CD4-positive, alpha-beta T cell treated with Interleukin-6 for 4 hours (primary cell): ENCODE data around the gene WDR59.

Source experiments
- DNase-seq: peaks from one replicate; pipeline ENCODE4 v3.0.0-alpha.2; 2020; ENCODE audit warnings: mixed read lengths

The WDR59 gene

DNA sequence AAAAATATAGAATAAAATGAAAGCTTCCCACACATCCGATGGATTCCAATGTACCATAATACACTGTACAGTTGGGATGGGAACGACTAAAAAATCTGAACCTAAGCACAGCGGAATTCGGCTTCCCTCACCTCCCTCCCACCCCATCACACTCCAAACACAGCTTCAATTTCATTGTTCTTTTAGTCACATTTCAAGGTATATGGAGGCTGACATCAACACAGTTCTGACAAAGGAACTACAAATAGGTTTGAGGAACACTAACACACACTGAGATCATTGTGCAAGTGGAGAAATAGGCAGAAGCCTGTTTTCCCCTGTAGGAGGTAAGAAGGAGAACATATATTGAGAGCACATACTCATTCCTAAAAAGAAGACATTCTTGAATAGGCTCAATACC, 85.1 kb downstream of the WDR59 start:
- no peak for DNase-seq

DNA sequence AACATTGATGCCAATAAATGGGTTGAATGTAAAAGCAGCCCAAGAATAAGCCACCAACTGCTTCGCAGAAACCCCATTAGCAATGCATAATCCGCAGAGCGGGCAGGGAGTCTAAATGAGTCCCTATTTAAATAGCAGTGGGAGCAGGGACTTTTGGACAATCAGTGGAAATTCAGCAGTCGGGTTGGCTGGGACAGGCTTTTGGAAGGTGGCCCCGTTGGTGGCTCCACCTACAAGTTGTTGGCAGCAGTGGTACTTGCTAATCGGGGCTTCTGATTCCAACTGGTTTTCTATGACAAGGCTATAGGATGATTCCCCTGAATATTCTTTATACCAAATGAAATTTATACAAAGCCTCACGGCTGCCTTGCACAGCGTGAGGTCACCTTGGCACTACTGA, 86.3 kb downstream of the WDR59 start:
- no peak for DNase-seq

DNA sequence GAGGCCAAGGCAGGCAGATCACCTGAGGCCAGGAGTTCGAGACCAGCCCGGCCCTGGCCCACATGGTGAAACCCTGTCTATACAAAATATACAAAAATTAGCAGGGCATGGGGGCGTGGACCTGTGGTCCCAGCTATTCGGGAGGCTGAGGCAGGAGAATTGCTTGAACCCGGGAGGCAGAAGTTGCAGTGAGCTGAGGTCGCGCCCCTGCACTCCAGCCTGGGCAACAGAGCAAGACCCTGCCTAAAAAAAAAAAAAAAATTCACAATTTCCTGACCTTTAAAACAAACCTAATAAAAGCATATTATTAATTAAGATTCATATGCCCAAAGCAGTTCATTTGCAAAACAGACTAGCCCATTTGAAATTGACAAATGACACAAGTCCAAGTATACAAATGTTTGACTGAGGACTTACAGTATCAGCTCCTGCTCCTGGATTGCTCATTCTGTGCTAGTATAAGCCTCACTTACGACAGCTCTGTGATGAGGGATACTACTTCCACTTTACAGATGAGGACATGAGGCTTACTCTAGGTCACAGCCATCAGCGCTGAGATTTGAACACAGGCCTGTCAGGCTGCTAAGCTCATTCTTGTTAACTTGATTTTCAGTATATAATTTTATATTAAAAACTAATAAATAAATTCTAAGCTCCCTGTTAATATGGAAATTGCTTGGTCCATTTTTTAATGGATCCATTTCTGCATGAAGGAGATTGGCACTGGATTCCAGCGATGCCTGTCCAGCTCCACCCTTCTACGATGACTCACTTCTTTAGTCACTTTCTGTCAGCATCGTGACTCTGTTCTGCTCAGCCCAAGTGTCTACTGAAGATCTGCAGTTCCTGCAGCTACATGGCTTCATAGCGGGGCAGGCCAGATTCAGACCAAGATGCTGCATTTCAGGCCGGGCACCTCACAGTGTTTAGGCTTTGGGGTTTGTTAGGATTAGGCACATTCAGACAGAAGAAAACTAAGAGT, 88.2 kb downstream of the WDR59 start:
- DNase-seq: no peak

DNA sequence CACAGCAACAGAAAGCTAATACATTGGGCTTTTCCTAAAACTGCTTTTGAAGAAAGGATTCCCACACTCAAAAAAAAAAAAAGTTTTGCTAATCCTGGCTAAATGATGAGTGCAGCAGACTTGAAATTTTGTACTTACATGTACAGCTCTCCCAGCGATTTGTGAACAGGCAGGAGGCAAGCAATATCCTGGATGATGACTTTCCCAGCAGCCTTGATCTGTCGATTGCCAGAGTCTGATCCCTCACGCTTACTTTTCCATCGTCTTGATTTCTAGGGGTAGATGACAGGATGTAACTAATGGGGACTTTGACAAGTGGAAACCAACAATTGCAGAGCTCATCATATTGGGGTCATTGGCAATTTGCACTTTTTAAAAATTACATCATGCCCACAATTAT, 91.4 kb downstream of the WDR59 start:
- DNase-seq: no peak

DNA sequence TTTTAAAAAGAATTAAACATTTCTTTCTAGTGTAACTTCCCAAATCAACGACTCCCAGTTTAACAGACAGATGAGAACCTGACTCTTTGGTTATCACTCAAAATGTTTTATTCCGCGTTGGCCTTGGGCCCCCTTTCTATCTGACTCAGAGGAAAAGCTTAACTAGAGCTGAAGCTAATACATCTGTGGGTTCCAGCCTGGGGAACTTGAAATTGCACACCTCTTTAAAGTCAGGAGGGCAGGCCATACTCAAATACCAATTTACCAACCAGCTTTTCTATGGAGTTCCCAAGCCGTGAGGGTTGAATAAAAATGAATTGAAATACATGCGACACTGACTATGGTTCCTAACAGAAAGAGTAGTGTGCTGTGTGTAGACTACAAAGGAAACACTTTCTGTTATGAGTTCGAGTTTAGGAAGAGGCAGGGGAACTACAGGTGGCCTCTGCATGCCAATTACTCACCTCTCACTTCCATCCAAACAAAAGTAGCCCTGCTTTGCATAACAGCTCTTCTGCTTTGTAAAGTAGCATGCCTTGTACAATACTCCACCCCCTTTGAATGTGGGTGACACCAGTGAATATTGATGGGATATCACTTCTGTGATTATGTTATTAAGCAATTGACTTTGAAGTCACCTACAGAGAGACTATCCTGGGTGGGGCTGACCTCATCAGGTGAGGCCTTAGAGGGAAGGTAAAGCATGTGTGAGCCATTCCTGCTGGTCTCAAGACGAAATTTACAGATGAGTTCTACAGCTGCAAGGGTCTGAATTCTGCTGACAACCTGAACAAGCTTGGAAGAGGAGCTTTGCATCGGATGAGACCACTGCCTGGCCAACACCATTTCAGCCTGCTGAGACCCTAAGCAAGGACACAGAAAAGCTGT, 92.1 kb downstream of the WDR59 start:
- DNase-seq: no peak

DNA sequence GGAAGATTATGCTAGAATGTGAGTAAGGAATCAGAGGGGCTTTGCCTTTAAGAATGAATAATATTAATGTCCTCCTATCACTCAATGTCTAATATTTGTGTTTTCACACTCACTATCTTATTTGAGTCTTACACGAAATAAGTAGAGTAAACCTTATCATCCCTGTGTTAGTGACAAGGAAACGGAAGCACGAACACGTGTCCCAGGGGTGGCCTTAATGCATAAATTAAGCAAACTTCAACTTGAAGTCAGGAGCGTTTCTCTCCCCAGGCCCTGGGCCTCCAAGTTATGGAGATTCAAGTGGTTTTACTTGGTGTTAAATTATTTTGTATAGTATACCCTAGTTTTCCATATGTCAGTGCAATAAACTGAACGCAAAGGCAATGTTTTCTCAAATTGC, 96.0 kb downstream of the WDR59 start:
- DNase-seq: peak; percentile 15

DNA sequence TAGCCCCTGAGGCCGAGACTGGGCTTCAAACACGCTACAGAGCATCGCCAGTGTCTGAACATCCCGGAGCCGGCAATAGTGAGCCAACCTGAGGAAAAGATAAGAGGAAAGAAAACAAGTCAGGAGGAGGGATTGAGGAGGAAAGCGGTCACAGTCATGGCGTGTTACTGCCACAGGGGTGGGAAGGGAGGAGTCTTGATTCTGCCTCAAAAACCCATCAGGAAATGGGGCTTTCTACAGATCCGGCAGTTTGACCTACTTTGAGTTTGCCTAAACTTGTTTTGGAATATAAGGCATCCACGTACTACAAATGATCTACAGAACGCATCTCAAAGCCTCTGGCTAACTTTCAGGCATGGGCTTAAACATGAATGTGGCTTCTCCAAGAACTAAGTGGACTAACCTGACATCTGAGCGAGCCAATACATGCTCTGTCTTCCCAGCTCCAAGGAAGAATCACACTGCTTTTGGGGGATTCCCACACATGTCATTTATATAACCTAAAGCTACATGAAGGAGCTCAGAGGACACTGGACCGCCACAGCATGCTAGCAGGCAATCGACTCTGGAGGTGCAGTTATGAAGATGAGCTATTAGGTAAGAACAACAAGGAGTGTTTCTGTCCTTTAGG, 96.6 kb downstream of the WDR59 start:
- DNase-seq: peak; percentile 25

DNA sequence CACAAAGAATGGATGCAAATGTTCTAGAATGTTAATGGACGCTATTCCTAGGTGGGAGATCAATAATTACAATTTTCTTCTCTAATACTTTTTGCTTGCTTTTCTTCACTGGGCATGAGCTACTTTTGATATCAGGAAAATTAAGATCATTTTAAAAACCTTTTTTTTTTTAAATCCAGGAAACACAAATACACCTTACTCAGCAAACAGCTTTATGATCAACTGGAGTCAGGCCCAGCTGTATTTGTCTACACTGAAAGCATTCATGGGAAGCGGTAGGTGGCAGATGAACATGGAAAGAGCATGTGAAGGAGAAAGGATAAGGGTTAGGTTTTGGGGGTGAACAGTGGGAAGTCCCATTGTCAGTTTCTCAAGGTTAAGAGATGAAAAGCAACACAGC, 97.8 kb downstream of the WDR59 start:
- no peak for DNase-seq

DNA sequence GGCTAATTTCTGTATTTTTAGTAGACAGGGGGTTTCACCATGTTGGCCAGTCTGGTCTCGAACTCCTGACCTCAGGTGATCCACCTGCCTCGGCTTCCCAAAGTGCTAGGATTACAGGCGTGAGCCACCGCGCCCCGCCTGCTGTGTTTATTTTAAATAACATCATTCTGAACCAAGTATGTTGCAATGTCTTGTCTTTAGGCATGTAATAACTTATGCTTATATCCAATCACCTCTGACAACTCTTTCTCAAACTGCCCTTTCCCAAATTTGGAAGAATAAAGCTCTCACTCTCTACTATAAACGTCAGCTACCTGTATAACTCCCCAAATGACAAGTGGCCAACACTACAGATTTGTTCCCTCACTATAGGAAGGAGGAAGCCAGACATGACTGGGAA, 107.2 kb downstream of the WDR59 start:
- DNase-seq: no peak

DNA sequence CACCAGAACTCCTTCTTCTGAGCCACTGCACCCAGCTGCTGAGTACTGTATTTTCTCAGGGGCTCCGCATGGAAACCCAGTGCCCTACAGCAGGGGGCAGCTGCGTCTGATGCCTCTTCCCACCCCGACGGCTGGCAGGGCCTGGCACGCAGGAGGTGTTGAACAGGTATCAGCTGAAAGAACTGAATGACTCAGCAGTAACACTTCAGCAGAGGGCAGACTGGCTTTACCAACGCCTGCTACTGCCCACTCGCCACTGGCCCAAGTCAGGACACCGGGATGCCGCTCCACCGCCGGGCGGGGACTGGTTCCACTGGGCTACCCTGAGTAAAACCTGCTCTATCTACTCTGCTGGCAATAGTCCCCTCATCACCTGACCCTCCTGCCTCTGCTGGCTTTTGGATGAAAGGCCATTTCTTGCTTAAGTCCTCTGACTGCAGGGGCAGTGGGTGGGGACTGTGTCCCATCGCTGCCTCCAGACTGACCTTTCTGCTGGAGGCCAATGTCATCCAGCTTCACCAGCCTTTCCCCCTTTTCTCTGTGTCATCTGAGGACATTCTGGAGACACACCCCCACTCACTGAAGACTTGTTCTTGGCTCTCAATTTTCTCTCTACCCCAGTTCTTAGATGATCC, 109.9 kb downstream of the WDR59 start:
- DNase-seq: no peak

DNA sequence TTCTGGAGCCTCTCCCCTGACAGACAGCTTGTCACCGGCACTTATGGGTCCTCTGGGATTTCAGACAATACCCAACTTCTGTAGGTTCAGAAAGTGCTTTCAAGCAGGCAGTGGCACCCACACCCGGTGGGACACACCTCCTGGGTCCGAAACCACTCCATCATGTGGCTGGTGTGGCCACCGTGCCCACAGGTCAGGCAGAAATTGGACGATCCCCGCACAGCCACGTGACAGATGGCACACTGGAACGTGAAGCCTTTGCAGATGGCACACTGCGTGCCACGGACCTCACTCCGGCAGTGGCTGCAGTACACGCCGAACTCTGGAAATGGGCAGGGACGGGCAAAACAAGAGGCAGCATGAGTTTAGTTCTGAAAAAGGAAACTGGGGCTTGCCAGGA, 110.8 kb downstream of the WDR59 start:
- DNase-seq: no peak

DNA sequence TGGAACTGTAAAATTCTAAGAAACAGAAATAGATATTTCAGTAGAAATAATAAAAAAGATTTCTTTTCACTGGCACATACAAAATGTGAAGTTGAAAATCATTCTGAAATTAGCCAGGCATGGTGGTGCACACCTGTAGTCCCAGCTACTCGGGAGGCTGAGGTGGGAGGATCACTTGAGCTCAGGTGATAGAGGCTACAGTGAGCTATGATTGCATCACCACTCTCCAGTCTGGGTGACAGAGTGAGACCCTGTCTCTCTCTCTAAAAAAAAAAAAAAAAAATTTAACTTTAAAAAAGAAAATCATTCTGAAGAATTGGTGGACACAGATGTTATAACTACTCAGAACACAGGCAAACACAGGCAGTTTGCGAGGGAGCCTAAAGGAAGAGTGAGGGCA, 112.6 kb downstream of the WDR59 start:
- no peak for DNase-seq

DNA sequence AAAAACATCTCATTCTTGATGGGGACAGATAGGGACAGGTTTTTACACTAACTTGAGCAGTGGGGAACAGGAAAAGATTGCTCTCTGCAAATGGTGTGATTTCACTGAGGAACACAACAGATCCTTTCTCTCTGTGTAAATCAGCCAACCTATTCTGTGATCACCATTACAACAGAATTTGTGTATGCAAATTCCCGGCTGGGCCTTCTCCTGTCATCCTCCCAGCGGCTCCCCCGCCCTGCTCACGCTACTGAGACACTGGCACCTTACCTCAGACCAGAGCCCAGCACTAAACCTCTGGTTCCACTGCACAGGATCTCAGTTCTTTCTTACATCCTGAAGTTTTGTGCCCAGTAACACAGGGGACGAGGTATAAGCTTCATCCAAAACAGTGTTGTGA, 113.3 kb downstream of the WDR59 start:
- DNase-seq: no peak

DNA sequence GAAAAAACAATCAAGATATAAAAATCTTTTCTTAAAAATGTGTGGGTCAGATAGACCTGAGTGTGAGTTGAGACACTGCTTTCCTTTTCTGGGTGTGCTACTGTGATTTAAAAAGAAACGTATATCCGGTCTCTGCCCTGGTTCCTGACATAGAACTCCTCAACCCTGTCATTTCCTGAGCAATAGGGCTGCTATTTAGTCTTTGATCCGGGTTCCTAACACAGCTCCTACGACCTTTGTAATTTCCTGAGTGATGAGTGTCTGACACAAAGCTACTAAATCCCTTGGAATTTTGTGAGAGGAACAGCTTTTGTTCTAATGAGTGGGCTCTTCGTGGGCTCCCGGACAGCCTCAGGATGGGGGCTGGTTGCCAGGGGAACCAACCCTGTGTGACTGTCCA, 116.4 kb downstream of the WDR59 start:
- DNase-seq: peak; percentile 22

DNA sequence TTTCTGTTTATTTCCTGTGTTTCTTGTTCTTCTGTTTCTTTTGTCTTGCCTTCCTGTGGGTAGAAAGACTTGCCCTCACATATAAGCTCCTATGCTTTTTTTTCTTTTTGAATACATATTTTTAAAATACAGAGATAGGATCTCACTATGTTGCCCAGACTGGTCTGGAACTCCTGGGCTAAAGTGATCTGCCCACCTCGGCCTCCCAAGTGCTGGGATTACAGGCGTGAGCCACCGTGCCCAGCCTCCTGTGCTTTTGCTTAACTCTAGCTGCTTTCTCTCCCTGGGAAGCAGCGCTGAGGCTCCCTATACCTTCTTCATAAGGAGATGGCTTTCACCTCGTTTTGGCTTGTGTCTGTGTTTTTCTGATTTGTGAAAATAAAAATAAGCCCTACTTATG, 116.9 kb downstream of the WDR59 start:
- DNase-seq: no peak

DNA sequence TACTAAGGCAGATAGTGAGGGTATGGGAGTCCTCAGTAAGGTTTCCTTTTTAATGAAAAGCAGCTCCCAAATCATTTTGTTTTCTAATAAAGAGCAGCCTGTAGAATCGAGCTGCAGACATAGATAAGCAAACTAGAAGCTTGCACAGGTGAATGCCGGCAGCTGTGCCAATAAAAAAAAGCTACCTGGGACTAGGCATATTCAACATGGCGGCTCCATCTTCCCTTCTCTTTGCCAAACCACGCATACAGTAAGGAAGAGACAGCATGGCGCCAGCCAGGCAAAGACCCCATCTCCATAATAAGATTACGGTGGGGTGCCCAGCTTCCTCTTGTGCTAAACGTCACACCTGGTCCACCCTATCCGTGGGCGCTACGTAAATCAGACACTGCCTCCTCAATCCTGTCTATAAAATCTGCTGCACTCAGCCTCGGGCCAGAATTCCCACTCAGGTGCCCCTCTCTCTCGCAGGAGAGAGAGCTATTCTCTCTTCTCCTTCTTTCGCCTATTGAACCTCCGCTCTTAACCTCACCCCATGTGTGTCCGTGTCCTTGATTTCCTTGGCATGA, 117.6 kb downstream of the WDR59 start:
- no peak for DNase-seq

DNA sequence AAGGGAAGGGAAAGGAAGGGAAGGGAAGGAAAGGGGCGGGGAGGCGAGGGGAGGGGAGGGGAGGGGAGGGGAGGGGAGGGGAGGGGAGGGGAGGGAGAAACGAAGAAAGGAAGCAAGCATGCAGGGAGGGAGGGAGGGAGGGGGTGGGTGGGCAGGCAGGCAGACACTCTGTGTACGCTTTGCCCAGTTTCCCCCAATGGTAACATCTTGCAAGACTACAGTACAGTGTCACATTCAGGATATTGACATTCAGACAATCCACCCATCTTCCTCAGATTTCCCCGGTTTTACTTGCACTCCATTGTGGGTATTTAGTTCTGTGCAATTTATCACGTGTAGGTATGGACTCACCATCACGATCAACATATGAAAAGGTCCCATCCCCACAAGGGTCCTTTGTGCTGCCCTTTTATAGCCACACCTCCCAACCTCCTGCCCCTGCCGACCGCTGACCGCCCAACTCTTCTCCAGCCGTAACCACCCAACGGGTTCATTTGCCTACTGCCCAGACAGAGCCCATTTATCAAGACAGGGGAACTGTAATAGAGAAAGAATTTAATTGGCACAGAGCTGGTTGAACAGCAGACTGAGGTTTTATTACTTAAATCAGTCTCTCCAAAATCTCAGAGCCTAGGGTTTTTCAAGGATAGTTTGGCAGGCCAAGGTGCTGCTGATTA, 118.9 kb downstream of the WDR59 start:
- no peak for DNase-seq

DNA sequence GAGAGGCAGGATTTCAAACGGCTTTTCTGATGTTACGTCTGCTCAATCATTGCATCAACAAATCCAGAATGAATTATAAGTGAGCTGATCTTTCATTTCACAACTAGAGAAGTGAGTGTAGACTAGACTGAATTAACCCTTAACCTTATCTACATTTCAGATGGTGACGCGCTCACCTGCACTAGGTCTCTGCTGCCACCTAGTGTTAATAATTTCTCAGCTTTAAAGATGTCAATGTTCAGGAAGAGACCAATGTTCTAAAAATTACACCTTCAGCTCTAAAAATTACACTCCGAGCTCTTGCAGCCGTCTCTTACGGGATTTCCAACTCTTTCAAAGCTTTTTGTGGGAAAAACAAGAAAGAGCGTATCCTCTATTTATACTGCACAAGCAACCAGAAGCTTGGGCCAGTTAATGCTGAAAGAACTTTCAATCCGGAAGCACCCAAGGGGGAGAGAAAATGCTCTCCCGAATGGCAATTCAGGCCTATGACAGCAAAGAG, 122.1 kb downstream of the WDR59 start:
- DNase-seq: peak; percentile 14

DNA sequence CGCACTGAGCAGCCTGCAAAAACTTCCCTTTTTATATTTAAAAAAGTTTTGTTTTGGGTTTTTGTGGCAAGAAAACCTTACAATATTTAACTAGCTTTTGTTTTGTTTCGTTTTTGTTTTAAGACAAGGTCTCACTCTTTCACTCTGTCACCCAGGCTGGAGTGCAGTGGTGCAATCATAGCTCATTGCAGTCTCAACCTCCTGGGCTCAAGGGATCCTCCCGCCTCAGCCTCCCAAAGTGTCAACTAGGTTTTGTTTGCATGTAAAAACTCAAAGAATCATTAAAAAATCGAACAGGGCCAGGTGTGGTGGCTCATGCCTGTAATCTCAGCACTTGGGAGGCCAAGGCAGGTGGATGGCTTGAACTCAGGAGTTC, 132.4 kb downstream of the WDR59 start:
- DNase-seq: no peak

DNA sequence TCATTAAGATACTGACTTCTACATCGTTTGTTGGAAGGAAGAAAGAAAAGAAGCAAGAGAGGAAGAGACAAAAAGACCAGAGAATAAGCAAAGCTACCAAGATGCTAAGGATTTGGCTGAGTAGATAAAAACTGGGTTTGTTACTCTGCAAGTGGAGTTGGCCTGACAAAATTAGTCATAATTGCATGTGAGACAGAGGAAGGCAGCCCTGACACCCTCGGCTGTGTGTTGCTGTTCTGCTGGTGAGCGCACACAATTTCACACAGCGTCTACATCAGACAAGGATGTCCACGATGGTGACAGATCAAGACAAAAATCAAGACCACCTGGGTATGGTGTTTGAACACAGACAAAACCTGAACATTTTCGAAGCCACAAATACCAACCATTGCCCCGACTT, 134.9 kb downstream of the WDR59 start:
- no peak for DNase-seq

DNA sequence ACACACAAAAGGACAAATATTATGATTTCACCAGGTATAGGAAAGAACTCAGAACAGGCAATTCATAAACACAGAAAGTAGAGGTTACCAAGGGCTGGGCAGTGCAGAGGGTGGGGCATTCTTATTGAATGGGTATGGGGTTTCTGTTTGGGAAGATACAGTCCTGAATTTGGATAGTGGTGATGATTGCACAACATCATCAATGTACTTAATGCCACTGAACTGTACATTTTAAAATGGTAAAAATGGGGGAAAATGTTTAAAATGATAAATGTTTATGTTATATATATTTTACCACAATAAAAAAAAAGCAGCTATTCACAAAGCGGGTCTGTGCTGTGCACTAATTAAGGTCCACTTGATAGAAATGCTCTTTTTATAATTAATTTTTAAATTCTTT, 137.7 kb downstream of the WDR59 start:
- no peak for DNase-seq

DNA sequence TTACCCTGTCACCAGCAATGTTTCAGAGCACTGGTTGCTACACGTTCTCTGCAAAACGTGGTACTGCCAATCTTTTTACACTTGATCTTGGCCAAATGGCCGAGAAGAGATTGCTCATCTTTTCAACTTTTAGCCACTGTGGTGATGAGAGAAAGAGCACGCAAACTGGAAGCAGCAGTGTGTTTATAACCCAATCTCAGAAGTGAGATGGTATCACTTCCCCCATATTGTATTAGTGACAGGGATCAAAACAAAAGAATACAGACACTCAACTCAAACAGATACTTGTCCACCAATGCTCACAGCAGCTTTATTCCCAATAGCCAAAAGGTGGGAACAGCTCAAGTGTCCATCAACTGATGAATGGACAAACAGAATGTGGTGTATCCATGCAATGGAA, 138.2 kb downstream of the WDR59 start:
- DNase-seq: no peak
